OCI-LY7 (cell line): ENCODE data around the gene PRLR.

ENCODE experiments used
- CTCF ChIP-seq: fragments of 200-600 bp; sonication (generic); conservative IDR thresholded peaks from 2 replicates; pipeline ENCODE4 v1.5.1; 2014; ENCODE audit warnings: mild to moderate bottlenecking, antibody characterized with exemption, low read length, moderate library complexity, mixed read lengths
- EZH2phosphoT487 ChIP-seq: fragments of 200-600 bp; sonication (generic); IDR thresholded peaks from 2 replicates; pipeline ENCODE4 v1.6.1; 2018; ENCODE audit warnings: low read depth, borderline replicate concordance, mild to moderate bottlenecking, mixed run types, antibody characterized with exemption, low read length, moderate library complexity, mixed read lengths

- no peak for TF ChIP-seq CTCF
- TF ChIP-seq EZH2phosphoT487 = no peak
Measured at GRCh38 chr5:35016174-35017051, 213.9 kb downstream of the PRLR start.
